Heart left ventricle (tissue), 11 donors: ENCODE data around the gene CIT. TPM values are rescaled to one million over a fixed set of nuclear protein-coding genes. Genes with fewer than 3 reads are reported as not detected.

Experiments
- microRNA counts, 2 donors: library from miRNA; unstranded; fragments of <30 nt; microRNA quantifications; one replicate each; lab custom pipeline; 2016
- microRNA-seq, 4 donors: library from miRNA; unstranded; fragments of <30 nt; microRNA quantifications; one replicate each; pipeline versions ENCODE4 to v1.2.0, GENCODE V29; 2017 to 2020
- polyA plus RNA-seq, 2 donors: library from polyadenylated mRNA; stranded (reverse); fragments of 200-250 nt; gene quantifications; one replicate each; pipeline ENCODE4 v1.2.3, GENCODE V29; 2013
- total RNA-seq, 9 donors: library from RNA; depleted of rRNA in 2 of 9; stranded (reverse); fragments of >200 nt in 2 of 9; fragmentation: NEBNext Ultra II Directional in 3 of 9; extraction: Animal tissue kit (Norgen Biotek cat#: 25700) in 3 of 9; gene quantifications; one replicate each; pipeline versions ENCODE4 v1.1.0 to v1.2.4, GENCODE V29; 2016 to 2023
- donor health status: ischemic (EF 13 %, LVEDD 7.1; RV severe dilation, severe dysfunction).
- donor health status: healthy with polysubstance abuse.
- donor health status: DM: no; HTN: yes; CAD: no.
- donor health status: DM: no; HTN: no; CAD: no.
- donor health status: ischemic (EF 25% LVEDD 5.7; RV mildly dilated, moderate dysfunction).
- donor health status: healthy.
- donor health status: DM: yes; HTN: yes; CAD: no.
- donor health status: PGD.
- donor health status: nonischemic (EF 23%, LVEDD 6.1; RV moderate dilation, normal function).

CIT gene
- total and polyA plus RNA-seq, 11 donors: 0.26 to 8.1 (median 1.9) TPM

MicroRNAs within 50 kb of the gene (microRNA counts, 767-probe panel; counts per million panel counts)
- 309 to 671 counts per million in 2 donors for microRNA hsa-miR-1178 (lab: Ali Mortazavi, UCI)

Small RNAs within 50 kb of the gene (microRNA-seq; reads per million reads assigned to microRNA genes)
- 0 reads per million in 4 donors for gene MIR1178

Other genes starting within 250 kb of the CIT start
- gene PRKAB1, start 209.2 kb downstream of the CIT start, total RNA-seq: 10 to 100 TPM in 5 of 9 donors, 1 to 10 TPM in 4; 8.5 to 19.1 (median 10.3) TPM
- 10 to 100 TPM in 1 of 2 donors, 1 to 10 TPM in 1; 6.5 to 14.1 TPM for gene PRKAB1, start 209.2 kb downstream of the CIT start, polyA plus RNA-seq
- gene BICDL1, start 111.9 kb upstream of the CIT start, total RNA-seq: 10 to 100 TPM in 1 of 9 donors, 1 to 10 TPM in 1, under 1 TPM in 3, not detected in 4; 0.16 to 28.0 (median 0.32) TPM
- gene BICDL1, start 111.9 kb upstream of the CIT start, polyA plus RNA-seq: under 1 TPM; 0.12 to 0.30 TPM
- 10 to 100 TPM; 16.4 to 46.2 (median 26.4) TPM for gene RAB35, start 239.4 kb upstream of the CIT start, total RNA-seq
- 10 to 100 TPM; 15.4 to 44.6 TPM for gene RAB35, start 239.4 kb upstream of the CIT start, polyA plus RNA-seq